Body of pancreas (tissue), 4 donors: ENCODE results near the gene MAP3K2. TPM values are rescaled to one million over a fixed set of nuclear protein-coding genes. Genes with fewer than 3 reads are reported as not detected.
A peak's percentile ranks its signal among the peaks of the same experiment; 100 is the strongest.

Experiments used
- ATAC-seq: fragments of 150-250 bp; one replicate; pipeline ENCODE4 v1.9.1; 2016
- DNase-seq, 4 donors: peaks; one replicate each; pipeline ENCODE4 v3.0.0-alpha.2; 2019
- H3K27ac ChIP-seq, 4 donors: fragments of 200-600 bp; sonication (generic); 1 replicate in 3 of 4; 2 replicates in 1 of 4; pipeline versions ENCODE4 v1.5.1 to v1.6.1; 2016 to 2019; ENCODE audit warnings: mild to moderate bottlenecking in 1 of 4, mixed read lengths in 1 of 4, moderate library complexity in 1 of 4
- H3K27me3 ChIP-seq, 2 donors: fragments of 200-600 bp; sonication (generic); one replicate each; pipeline ENCODE4 v1.6.0; 2016; ENCODE audit warnings: mild to moderate bottlenecking in 1 of 2
- H3K36me3 ChIP-seq, 2 donors: fragments of 200-600 bp; sonication (generic); replicated peaks in 1 of 2; 2 replicates each; pipeline ENCODE4 v1.5.1; 2016; ENCODE audit warnings: low read depth in 2 of 2; ENCODE audit not compliant: insufficient read depth in 1 of 2
- H3K4me1 ChIP-seq: fragments of 200-600 bp; sonication (generic); one replicate; pipeline ENCODE4 v1.6.0; 2016
- H3K4me3 ChIP-seq, 2 donors: fragments of 200-600 bp; sonication (generic); 1 replicate in 1 of 2; 2 replicates in 1 of 2; pipeline ENCODE4 v1.5.1; 2016 to 2019
- H3K9me3 ChIP-seq, 3 donors: fragments of 200-600 bp; sonication (generic); 1 replicate in 2 of 3; 2 replicates in 1 of 3; pipeline ENCODE4 v1.5.1; 2016
- CTCF ChIP-seq, 7 experiments: fragments of 450-650 bp in 4 of 7; fragments of 200-600 bp in 3 of 7; sonication (generic) in 3 of 7; IDR thresholded peaks; one replicate each; pipeline ENCODE4 v1.5.1; 2016 to 2019; ENCODE audit warnings: antibody characterized with exemption in 7 of 7
- POLR2A ChIP-seq, 3 donors: fragments of 450-650 bp; IDR thresholded peaks; one replicate each; pipeline ENCODE4 v1.6.1; 2016; ENCODE audit warnings: antibody characterized with exemption in 3 of 3, mild to moderate bottlenecking in 2 of 3
- WGBS, 2 donors: methylation state at CpG; one replicate each; pipeline ENCODE4 v1.1.5; 2017; 5-methylcytosine and 5-hydroxymethylcytosine counted together
- intact Hi-C: fragments of 100-400 bp; cut with DNase I; formaldehyde crosslinking; loops from one replicate; pipeline ENCODE4 v1.15.1; 2023
- total RNA-seq, 2 donors: library from RNA; depleted of rRNA; stranded (reverse); fragments of >200 nt; gene quantifications; one replicate each; pipeline ENCODE4 v1.1.0, GENCODE V29; 2016

Gene MAP3K2
- total RNA-seq, 2 donors from 2014 or later, result 27.8 to 35.3 TPM

- Histone ChIP-seq H3K27ac (no peak overlapping the region), H3K4me1 (no peaks in the 10 kb centered on the region), H3K4me3 (no peak overlapping the region), H3K9me3 (no peaks in the 10 kb centered on the region), H3K27me3 (no peaks in the 10 kb centered on the region), H3K36me3 (peaks cover 0 to 10% of the 10 kb centered on the region in 2 donors)
- TF ChIP-seq POLR2A (IDR thresholded peaks at IDR 0.05) (no peak), CTCF (IDR thresholded peaks at IDR 0.05) (no peak)
- 97 to 98% methylated on average over 1 of the region's 1 CpG for WGBS, 2 donors
- intact Hi-C loops, result no loop called here
- ATAC-seq (no peak), DNase-seq (no peak)
These were observed 57.0 kb downstream of the MAP3K2 start for GRCh38 chr2:127330753-127331152.

GRCh38 chr2:127326289-127326945, 61.4 kb downstream of the MAP3K2 start:
- H3K4me3 ChIP-seq, result no peak overlapping the region
- no peak overlapping the region for H3K27ac ChIP-seq
- peaks cover 0 to 18% of the 10 kb centered on the region in 2 donors for H3K36me3 ChIP-seq
- ATAC-seq (no peak), DNase-seq (no peak)
- no peaks in the 10 kb centered on the region for H3K27me3 ChIP-seq
- WGBS, 2 donors, result 79 to 84% methylated on average over 2 of the region's 2 CpGs
- H3K9me3 ChIP-seq, result no peaks in the 10 kb centered on the region
- no peaks in the 10 kb centered on the region for H3K4me1 ChIP-seq
- TF ChIP-seq POLR2A (IDR thresholded peaks at IDR 0.05) (no peak), CTCF (IDR thresholded peaks at IDR 0.05) (no peak)
- intact Hi-C loops, result loop anchor here (10.0 kb wide), 1 partner anchor 158 kb away; no protein-coding TSS in a partner anchor

- ATAC-seq (peak; percentile 64), DNase-seq (peak; percentile 17 to 46 (median 20))
- H3K4me3 ChIP-seq, result no peak overlapping the region
- peaks cover 0 to 20% of the 10 kb centered on the region in 2 donors for H3K36me3 ChIP-seq
- H3K9me3 ChIP-seq, result no peaks in the 10 kb centered on the region
- intact Hi-C loops, result loop anchor here (10.0 kb wide), 1 partner anchor 160 kb away; no protein-coding TSS in a partner anchor
- TF ChIP-seq CTCF (IDR thresholded peaks at IDR 0.05) (peak in 6 of 7 experiments; percentile 31 to 64 (median 58)), POLR2A (IDR thresholded peaks at IDR 0.05) (no peak)
- no peaks in the 10 kb centered on the region for H3K27me3 ChIP-seq
- H3K27ac ChIP-seq, result no peak overlapping the region
- no peaks in the 10 kb centered on the region for H3K4me1 ChIP-seq
- WGBS, 2 donors, result 50 to 62% methylated on average over 3 of the region's 3 CpGs
These were observed 63.1 kb downstream of the MAP3K2 start for GRCh38 chr2:127324635-127325034.

- intact Hi-C loops, result loop anchor here (10.0 kb wide), 1 partner anchor 163 kb away; no protein-coding TSS in a partner anchor
- no peak for DNase-seq
- Histone ChIP-seq H3K36me3 (peaks cover 0 to 20% of the 10 kb centered on the region in 2 donors), H3K9me3 (no peaks in the 10 kb centered on the region), H3K4me1 (no peaks in the 10 kb centered on the region), H3K27ac (no peak overlapping the region), H3K4me3 (no peak overlapping the region), H3K27me3 (no peaks in the 10 kb centered on the region)
- no peak for TF ChIP-seq CTCF (IDR thresholded peaks at IDR 0.05)
- TF ChIP-seq POLR2A (IDR thresholded peaks at IDR 0.05), result no peak
- ATAC-seq, result no peak
These were observed 66.5 kb downstream of the MAP3K2 start for GRCh38 chr2:127321303-127321702.
